ENCODE measurements around the gene PMVK. TPM values are rescaled to one million over a fixed set of nuclear protein-coding genes. Genes with fewer than 3 reads are reported as not detected.

The PMVK gene
- total RNA-seq, 1 experiment from 2014 or later, result 42.2 TPM

- DNase-seq (ENCODE audit: low read depth, low spot score), result no peak
- H3K9me3 ChIP-seq (ENCODE audit: control insufficient read depth, insufficient read depth, low read depth, low read length), result no peaks in the 10 kb centered on the region
- H3K4me3 ChIP-seq (ENCODE audit: low read depth in 2 of 2, low read length in 2 of 2), result no peak overlapping the region
- CTCF ChIA-PET, result no interaction called here
- H3K27ac ChIP-seq (ENCODE audit: low read length), result no peak overlapping the region
- peaks cover 5% of the 10 kb centered on the region; the same call in 1 of the 2 replicates for H3K27me3 ChIP-seq (ENCODE audit: control insufficient read depth, insufficient read depth, low read length)
- TF ChIP-seq REST (IDR thresholded peaks at IDR 0.05; ENCODE audit: insufficient read depth in 1 of 2, low read depth in 2 of 2, low read length in 1 of 2), result no peak
- H3K4me1 ChIP-seq (ENCODE audit: control insufficient read depth, insufficient read depth, low read length), result no peaks in the 10 kb centered on the region
- in situ Hi-C loops (cut with HindIII; ENCODE audit: low pct_unique_long_range_greater_than_20kb, low sequenced_read_pairs) (no loop called here), intact Hi-C loops (cut with micrococcal nuclease; ENCODE audit: unreplicated experiment) (no loop called here)
- H3K36me3 ChIP-seq (ENCODE audit: control insufficient read depth, insufficient read depth, low read length), result no peaks in the 10 kb centered on the region
- no TSS peak for BruUV-seq (replicated peaks)
- POLR2A ChIA-PET, result no interaction called here
- ATAC-seq, result no peak
These were observed 52.3 kb downstream of the PMVK start for GRCh38 chr1:154883919-154884868.

GRCh38 chr1:154881820-154882535, 54.5 kb downstream of the PMVK start:
- in situ Hi-C loops (cut with HindIII; ENCODE audit: low pct_unique_long_range_greater_than_20kb, low sequenced_read_pairs) (no loop called here), intact Hi-C loops (cut with micrococcal nuclease; ENCODE audit: unreplicated experiment) (no loop called here)
- peaks cover 7% of the 10 kb centered on the region; the same call in 1 of the 2 replicates for H3K4me1 ChIP-seq (ENCODE audit: control insufficient read depth, insufficient read depth, low read length)
- TF ChIP-seq REST (IDR thresholded peaks at IDR 0.05; ENCODE audit: insufficient read depth in 1 of 2, low read depth in 2 of 2, low read length in 1 of 2) (no peak), POLR2AphosphoS5 (IDR thresholded peaks at IDR 0.05; ENCODE audit: low read depth, low read length) (no peak), TCF7L2 (IDR thresholded peaks at IDR 0.05; ENCODE audit: low read depth, low read length) (no peak), CTCF (IDR thresholded peaks at IDR 0.05) (no peak), SIN3A (IDR thresholded peaks at IDR 0.05; ENCODE audit: borderline replicate concordance, insufficient read depth, low read depth, low read length) (no peak)
- POLR2A ChIA-PET, result no interaction called here
- H3K27me3 ChIP-seq (ENCODE audit: control insufficient read depth, insufficient read depth, low read length), result peaks cover 5% of the 10 kb centered on the region; the same call in 1 of the 2 replicates
- DNase-seq (ENCODE audit: low read depth, low spot score) (no peak), ATAC-seq (no peak)
- H3K27ac ChIP-seq (ENCODE audit: low read length), result no peak overlapping the region
- CTCF ChIA-PET, result interaction anchor here (0.5 to 0.6 kb wide), 2 partner anchors 237 to 469 kb away, joined by 4 to 5 read pairs; no protein-coding TSS in a partner anchor
- H3K36me3 ChIP-seq (ENCODE audit: control insufficient read depth, insufficient read depth, low read length), result no peaks in the 10 kb centered on the region
- H3K4me3 ChIP-seq (ENCODE audit: low read depth in 2 of 2, low read length in 2 of 2), result no peak overlapping the region
- BruUV-seq (replicated peaks), result no TSS peak
- H3K9me3 ChIP-seq (ENCODE audit: control insufficient read depth, insufficient read depth, low read depth, low read length), result no peaks in the 10 kb centered on the region
